Activated CD8-positive, alpha-beta T cell treated with anti-CD3 and anti-CD28 coated beads for 36 hours (primary cell): Measurements from ENCODE around the gene SHMT1. TPM values are rescaled to one million over a fixed set of nuclear protein-coding genes. Genes with fewer than 3 reads are reported as not detected.
A peak's percentile ranks its signal among the peaks of the same experiment; 100 is the strongest.

Source experiments
- ATAC-seq: fragments of 200-7000 bp; cut with Tn5 transposase; one replicate; pipeline ENCODE4 v1.10.0; 2021; ENCODE audit warnings: mild to moderate bottlenecking, moderate library complexity
- CTCF ChIA-PET: fragments of 350-600 bp; sonication (Branson Sonifier 250); formaldehyde crosslinking; loops from one replicate; lab custom pipeline; 2021; ENCODE audit warnings: antibody characterized with exemption; lab: Charles Lee
- POLR2A ChIA-PET: fragments of 350-600 bp; sonication (Branson Sonifier 250); formaldehyde crosslinking; loops from one replicate; lab custom pipeline; 2021; ENCODE audit warnings: antibody characterized with exemption; lab: Charles Lee
- DNase-seq: peaks from one replicate; pipeline ENCODE4 v3.0.0-alpha.2; 2020
- H3K27ac Mint-ChIP-seq: one replicate; pipeline ENCODE4 v1.8.0; 2021; ENCODE audit warnings: mild to moderate bottlenecking, mixed read lengths
- H3K27me3 Mint-ChIP-seq: one replicate; pipeline ENCODE4 v1.8.0; 2021; ENCODE audit warnings: mixed read lengths
- H3K36me3 Mint-ChIP-seq: one replicate; pipeline ENCODE4 v1.8.0; 2021; ENCODE audit warnings: low read depth, mixed read lengths
- H3K4me1 Mint-ChIP-seq: one replicate; pipeline ENCODE4 v1.8.0; 2021; ENCODE audit warnings: low read depth, mixed read lengths
- H3K4me3 Mint-ChIP-seq: one replicate; pipeline ENCODE4 v1.8.0; 2021; ENCODE audit warnings: mild to moderate bottlenecking, moderate library complexity, mixed read lengths
- H3K9me3 Mint-ChIP-seq: one replicate; pipeline ENCODE4 v1.8.0; 2021; ENCODE audit warnings: mixed read lengths
- CTCF ChIP-seq: fragments of 200-600 bp; IDR thresholded peaks from one replicate; pipeline ENCODE4 v1.8.0; 2022; ENCODE audit warnings: antibody characterized with exemption, mild to moderate bottlenecking
- intact Hi-C: fragments of 100-400 bp; cut with micrococcal nuclease; formaldehyde crosslinking; loops from one replicate; pipeline ENCODE4 v1.10.0; 2022
- total RNA-seq, 2 experiments: library from RNA; stranded (reverse); gene quantifications; one replicate each; pipeline ENCODE4 v1.2.3, GENCODE V29; 2021

The SHMT1 gene
- total RNA-seq, 2 experiments from 2014 or later: 45.1 to 49.6 TPM

- H3K4me3 Mint-ChIP-seq: no peak overlapping the region
- no peak for TF ChIP-seq CTCF
- H3K36me3 Mint-ChIP-seq: peaks cover 26% of the 10 kb centered on the region
- CTCF ChIA-PET: interaction anchor here (1.1 to 2.3 kb wide), 3 partner anchors 10 to 305 kb away, joined by 3 to 5 read pairs (median 3); no protein-coding TSS in a partner anchor
- ATAC-seq (no peak), DNase-seq (no peak)
- POLR2A ChIA-PET: interaction anchor here (0.8 to 1.7 kb wide), 3 partner anchors 9 to 26 kb away, joined by 3 to 5 read pairs (median 4); no protein-coding TSS in a partner anchor
- no peaks in the 10 kb centered on the region for H3K27me3 Mint-ChIP-seq
- intact Hi-C loops: no loop called here
- H3K9me3 Mint-ChIP-seq: peaks cover 2% of the 10 kb centered on the region
- H3K4me1 Mint-ChIP-seq: peaks cover 54% of the 10 kb centered on the region
- no peak overlapping the region for H3K27ac Mint-ChIP-seq
Measured at GRCh38 chr17:18321309-18321708, 42.0 kb downstream of the SHMT1 start.

GRCh38 chr17:18320301-18320700, 43.0 kb downstream of the SHMT1 start:
- ChIA-PET CTCF (interaction anchor here (1.0 to 1.2 kb wide), 3 partner anchors 20 to 306 kb away, joined by 3 read pairs; no protein-coding TSS in a partner anchor), POLR2A (interaction anchor here (0.7 to 1.7 kb wide), 3 partner anchors 14 to 55 kb away, joined by 3 to 5 read pairs (median 3); no protein-coding TSS in a partner anchor)
- intact Hi-C loops: no loop called here
- ATAC-seq (no peak), DNase-seq (no peak)
- Mint-ChIP-seq H3K27me3 (no peaks in the 10 kb centered on the region), H3K9me3 (peaks cover 2% of the 10 kb centered on the region), H3K27ac (peak overlapping the region; percentile 34), H3K36me3 (peaks cover 30% of the 10 kb centered on the region), H3K4me1 (peaks cover 57% of the 10 kb centered on the region), H3K4me3 (no peak overlapping the region)
- TF ChIP-seq CTCF: no peak

GRCh38 chr17:18319604-18320256, 43.6 kb downstream of the SHMT1 start:
- Mint-ChIP-seq H3K27ac (peak overlapping the region; percentile 34), H3K9me3 (peaks cover 2% of the 10 kb centered on the region), H3K36me3 (peaks cover 28% of the 10 kb centered on the region), H3K4me1 (peaks cover 56% of the 10 kb centered on the region), H3K27me3 (no peaks in the 10 kb centered on the region), H3K4me3 (no peak overlapping the region)
- CTCF ChIA-PET: interaction anchor here (1.0 kb wide), 1 partner anchor 71 kb away, joined by 3 read pairs; no protein-coding TSS in a partner anchor
- POLR2A ChIA-PET: interaction anchor here (0.7 to 1.2 kb wide), 2 partner anchors 13 to 54 kb away, joined by 3 read pairs; no protein-coding TSS in a partner anchor
- intact Hi-C loops: no loop called here
- peak; percentile 30 for DNase-seq
- no peak for ATAC-seq
- peak; percentile 39 for TF ChIP-seq CTCF

GRCh38 chr17:18318771-18319450, 44.4 kb downstream of the SHMT1 start:
- H3K36me3 Mint-ChIP-seq: peaks cover 30% of the 10 kb centered on the region
- intact Hi-C loops: no loop called here
- TF ChIP-seq CTCF: no peak
- CTCF ChIA-PET: no interaction called here
- H3K9me3 Mint-ChIP-seq: peaks cover 2% of the 10 kb centered on the region
- no peak overlapping the region for H3K27ac Mint-ChIP-seq
- no peaks in the 10 kb centered on the region for H3K27me3 Mint-ChIP-seq
- no peak for DNase-seq
- peaks cover 54% of the 10 kb centered on the region for H3K4me1 Mint-ChIP-seq
- POLR2A ChIA-PET: no interaction called here
- no peak overlapping the region for H3K4me3 Mint-ChIP-seq
- ATAC-seq: no peak

GRCh38 chr17:18318117-18318516, 45.2 kb downstream of the SHMT1 start:
- H3K4me3 Mint-ChIP-seq: peak overlapping the region; percentile 21
- H3K4me1 Mint-ChIP-seq: peaks cover 59% of the 10 kb centered on the region
- intact Hi-C loops: no loop called here
- H3K27ac Mint-ChIP-seq: peak overlapping the region; percentile 67
- no peaks in the 10 kb centered on the region for H3K27me3 Mint-ChIP-seq
- H3K36me3 Mint-ChIP-seq: peaks cover 36% of the 10 kb centered on the region
- ChIA-PET POLR2A (interaction anchor here (0.9 to 1.3 kb wide), 4 partner anchors 9 to 94 kb away, joined by 3 to 4 read pairs (median 3); no protein-coding TSS in a partner anchor), CTCF (no interaction called here)
- DNase-seq (no peak), ATAC-seq (no peak)
- TF ChIP-seq CTCF: no peak
- peaks cover 2% of the 10 kb centered on the region for H3K9me3 Mint-ChIP-seq
